HUDEP-2 (cell line): ENCODE measurements around the gene NUDT2.
"Not testable (repeated sequence)": the region's sequence is repeated elsewhere in the genome, so short reads cannot be mapped to it uniquely, and the experiment has no call there.

Experiments
- DNase-seq, 76 experiments: peaks; one replicate each; lab custom pipeline; 2025; ENCODE audit not compliant: unreplicated experiment in 76 of 76; lab: John Stamatoyannopoulos, UW

The NUDT2 gene

GRCh38 chr9:34334337-34334824 is 5.0 kb downstream of the NUDT2 start:
- DNase-seq = no peak

GRCh38 chr9:34334916-34335315 is 5.5 kb downstream of the NUDT2 start:
- no peak for DNase-seq

GRCh38 chr9:34335376-34335775 is 6.0 kb downstream of the NUDT2 start:
- DNase-seq = no peak

GRCh38 chr9:34337403-34337802 is 8.0 kb downstream of the NUDT2 start:
- DNase-seq = peak in 1 of 76 experiments; percentile 2

- DNase-seq = not testable (repeated sequence)
These were observed 8.7 kb downstream of the NUDT2 start for GRCh38 chr9:34338079-34338478.

GRCh38 chr9:34338665-34339385 is 9.5 kb downstream of the NUDT2 start:
- no peak for DNase-seq

- DNase-seq = no peak
These were observed 12.4 kb downstream of the NUDT2 start for GRCh38 chr9:34341659-34342295.

GRCh38 chr9:34343090-34343489 is 13.7 kb downstream of the NUDT2 start:
- no peak for DNase-seq

GRCh38 chr9:34343605-34344004 is 14.2 kb downstream of the NUDT2 start:
- no peak for DNase-seq

GRCh38 chr9:34346873-34347799 is 17.8 kb downstream of the NUDT2 start:
- DNase-seq = no peak

GRCh38 chr9:34347800-34348158 is 18.4 kb downstream of the NUDT2 start:
- DNase-seq = no peak

- DNase-seq = no peak
These were observed 20.0 kb downstream of the NUDT2 start for GRCh38 chr9:34349324-34349723.

GRCh38 chr9:34352122-34352652 is 22.8 kb downstream of the NUDT2 start:
- DNase-seq = not testable (repeated sequence)

GRCh38 chr9:34352957-34353356 is 23.6 kb downstream of the NUDT2 start:
- not testable (repeated sequence) for DNase-seq

- no peak for DNase-seq
These were observed 33.3 kb downstream of the NUDT2 start for GRCh38 chr9:34362614-34363214.

GRCh38 chr9:34363619-34364351 is 34.4 kb downstream of the NUDT2 start:
- no peak for DNase-seq

GRCh38 chr9:34365282-34365681 is 35.9 kb downstream of the NUDT2 start:
- no peak for DNase-seq

- DNase-seq = no peak
These were observed 37.0 kb downstream of the NUDT2 start for GRCh38 chr9:34366365-34366764.

GRCh38 chr9:34367751-34368410 is 38.5 kb downstream of the NUDT2 start:
- not testable (repeated sequence) for DNase-seq
